Mononuclear cell (primary cell): Measurements from ENCODE around the gene BLVRB. TPM values are rescaled to one million over a fixed set of nuclear protein-coding genes. Genes with fewer than 3 reads are reported as not detected.
"Not testable (repeated sequence)": the region's sequence is repeated elsewhere in the genome, so short reads cannot be mapped to it uniquely, and the experiment has no call there.

Source experiments
- H3K27me3 ChIP-seq: 2 replicates; pipeline ENCODE4 v1.6.0; 2011; ENCODE audit warnings: low read length, control low read depth; ENCODE audit not compliant: insufficient read depth
- H3K4me1 ChIP-seq: 2 replicates; pipeline ENCODE4 v1.5.1; 2011; ENCODE audit warnings: mild to moderate bottlenecking, low read length, control low read depth; ENCODE audit not compliant: insufficient read depth
- H3K4me3 ChIP-seq: 2 replicates; pipeline ENCODE4 v1.5.1; 2011; ENCODE audit warnings: mild to moderate bottlenecking, low read length, moderate library complexity
- H3K9me3 ChIP-seq: 2 replicates; pipeline ENCODE4 v1.5.1; 2011; ENCODE audit warnings: low read depth, mild to moderate bottlenecking, control low read depth, low read length
- total RNA-seq: library from RNA; depleted of rRNA; stranded (reverse); fragments of >200 nt; gene quantifications from one replicate; pipeline ENCODE4 v1.2.3, GENCODE V29; 2012

BLVRB gene
- total RNA-seq, 1 donor: 39.8 TPM

DNA sequence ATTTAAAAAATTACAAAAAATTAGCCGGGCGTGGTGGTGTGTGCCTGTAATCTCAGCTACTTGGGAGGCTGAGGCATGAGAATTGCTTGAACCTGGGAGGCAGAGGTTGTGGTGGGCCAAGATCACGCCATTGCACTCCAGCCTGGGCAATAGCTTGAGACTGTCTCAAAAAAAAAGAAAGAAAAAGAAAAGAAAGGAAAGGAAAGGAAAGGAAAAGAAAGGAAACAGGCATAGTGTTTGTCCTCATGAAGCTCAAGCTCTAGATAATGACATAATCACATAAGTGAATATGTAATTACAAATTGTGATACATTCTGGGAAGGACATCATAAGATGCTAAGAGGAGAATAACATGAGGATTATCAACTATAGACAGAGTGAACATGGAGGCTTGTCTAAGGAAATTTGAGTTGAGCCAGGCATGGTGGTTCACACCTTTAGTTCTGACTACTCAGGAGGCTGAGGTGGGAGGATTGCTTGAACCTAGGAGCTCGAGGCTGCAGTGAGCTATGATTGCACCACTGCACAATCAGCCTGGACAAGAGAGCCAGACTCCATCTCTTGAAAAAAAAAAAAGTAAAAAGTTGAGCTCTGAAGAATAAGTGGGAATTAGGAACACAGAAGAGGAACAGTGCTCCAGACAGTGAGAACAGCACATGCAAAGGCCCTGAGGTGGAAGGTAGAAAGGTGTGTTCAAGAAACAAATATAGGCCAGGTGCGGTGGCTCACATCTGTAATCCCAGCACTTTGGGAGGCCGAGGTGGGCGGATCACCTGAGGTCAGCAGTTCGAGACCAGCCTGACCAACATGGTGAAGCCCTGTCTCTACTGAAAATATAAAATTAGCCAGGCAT lies 35.4 kb upstream of the BLVRB start:
- not testable (repeated sequence) for H3K4me3 ChIP-seq, H3K4me1 ChIP-seq, H3K27me3 ChIP-seq, H3K9me3 ChIP-seq

DNA sequence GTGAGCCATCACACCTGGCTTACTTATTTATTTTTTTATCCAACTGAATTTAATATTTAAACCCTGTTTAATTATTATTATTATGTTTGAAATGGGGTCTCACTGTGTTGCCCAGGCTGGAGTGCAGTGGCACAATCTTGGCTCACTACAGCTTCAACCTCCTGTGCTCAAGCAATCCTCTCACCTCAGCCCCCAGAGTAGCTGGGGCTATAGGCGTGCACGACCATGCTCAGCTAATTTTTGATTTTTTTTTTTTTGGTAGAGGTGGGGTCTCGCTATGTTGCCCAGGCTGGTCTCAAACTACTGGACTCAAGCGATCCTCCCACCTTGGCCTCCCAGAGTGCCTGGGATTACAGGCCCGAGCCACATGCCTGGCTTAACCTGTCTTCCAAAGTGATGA lies 33.8 kb upstream of the BLVRB start:
- H3K4me1 ChIP-seq: no peaks in the 10 kb centered on the region
- H3K9me3 ChIP-seq: no peaks in the 10 kb centered on the region

GRCh38 chr19:40497214-40497613 lies 31.7 kb upstream of the BLVRB start:
- Histone ChIP-seq H3K4me3 (no peak overlapping the region), H3K4me1 (no peaks in the 10 kb centered on the region), H3K9me3 (no peaks in the 10 kb centered on the region), H3K27me3 (no peaks in the 10 kb centered on the region)

More for the DNA sequence above, 33.8 kb upstream of the BLVRB start:
- Histone ChIP-seq H3K27me3 (no peaks in the 10 kb centered on the region), H3K4me3 (no peak overlapping the region)

GRCh38 chr19:40494191-40494838 lies 28.8 kb upstream of the BLVRB start:
- H3K27me3 ChIP-seq: no peaks in the 10 kb centered on the region
- H3K4me1 ChIP-seq: no peaks in the 10 kb centered on the region
- H3K4me3 ChIP-seq: no peak overlapping the region
- no peaks in the 10 kb centered on the region for H3K9me3 ChIP-seq

DNA sequence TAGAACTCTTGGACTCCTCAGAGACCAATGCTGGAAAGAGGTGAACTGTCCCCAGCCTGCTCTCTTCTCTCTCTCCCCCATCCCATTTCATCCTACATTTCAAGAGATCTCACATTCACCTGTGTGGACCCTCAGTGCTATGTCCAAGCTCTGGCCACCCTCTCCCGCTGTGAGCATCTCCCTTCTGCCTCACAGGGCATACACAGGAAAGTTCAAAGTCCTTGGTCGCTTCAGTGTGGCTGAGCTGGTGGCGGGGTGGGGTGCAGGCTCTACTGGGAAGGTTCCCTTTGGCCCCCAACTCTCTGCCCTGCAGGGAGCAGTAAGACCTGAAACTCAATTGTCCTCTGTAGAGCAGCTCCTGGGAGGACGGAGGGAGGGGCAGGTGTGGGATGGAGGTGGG lies 28.2 kb upstream of the BLVRB start:
- no peaks in the 10 kb centered on the region for H3K4me1 ChIP-seq
- no peak overlapping the region for H3K4me3 ChIP-seq
- no peaks in the 10 kb centered on the region for H3K9me3 ChIP-seq
- no peaks in the 10 kb centered on the region for H3K27me3 ChIP-seq

GRCh38 chr19:40492274-40492673 lies 26.7 kb upstream of the BLVRB start:
- peaks cover 3% of the 10 kb centered on the region for H3K27me3 ChIP-seq
- H3K9me3 ChIP-seq: no peaks in the 10 kb centered on the region
- H3K4me3 ChIP-seq: no peak overlapping the region
- peaks cover 6% of the 10 kb centered on the region for H3K4me1 ChIP-seq

GRCh38 chr19:40489882-40490230 lies 24.3 kb upstream of the BLVRB start:
- Histone ChIP-seq H3K4me3 (no peak overlapping the region), H3K27me3 (peaks cover 3% of the 10 kb centered on the region), H3K9me3 (no peaks in the 10 kb centered on the region), H3K4me1 (peaks cover 6% of the 10 kb centered on the region)

DNA sequence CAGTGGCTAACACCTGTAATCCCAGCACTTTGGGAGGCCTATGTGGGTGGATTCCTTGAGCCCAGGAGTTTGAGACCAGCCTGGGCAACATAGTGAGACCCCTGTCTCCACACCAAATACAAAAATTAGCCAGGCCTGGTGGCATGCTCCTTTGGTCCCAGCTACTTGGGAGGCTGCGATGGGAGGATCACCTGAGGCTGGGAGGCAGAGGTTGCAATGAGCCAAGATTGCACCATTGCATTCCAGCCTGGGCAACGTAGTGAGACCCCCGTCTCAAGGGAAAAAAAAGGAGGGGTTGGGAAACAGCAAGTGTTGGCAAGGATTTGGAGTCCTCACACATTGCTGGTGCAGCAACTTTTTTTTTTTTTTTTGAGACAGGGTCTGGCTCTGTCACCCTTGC lies 20.5 kb upstream of the BLVRB start:
- peaks cover 6% of the 10 kb centered on the region for H3K4me1 ChIP-seq
- H3K9me3 ChIP-seq: no peaks in the 10 kb centered on the region
- peaks cover 3% of the 10 kb centered on the region for H3K27me3 ChIP-seq
- no peak overlapping the region for H3K4me3 ChIP-seq

DNA sequence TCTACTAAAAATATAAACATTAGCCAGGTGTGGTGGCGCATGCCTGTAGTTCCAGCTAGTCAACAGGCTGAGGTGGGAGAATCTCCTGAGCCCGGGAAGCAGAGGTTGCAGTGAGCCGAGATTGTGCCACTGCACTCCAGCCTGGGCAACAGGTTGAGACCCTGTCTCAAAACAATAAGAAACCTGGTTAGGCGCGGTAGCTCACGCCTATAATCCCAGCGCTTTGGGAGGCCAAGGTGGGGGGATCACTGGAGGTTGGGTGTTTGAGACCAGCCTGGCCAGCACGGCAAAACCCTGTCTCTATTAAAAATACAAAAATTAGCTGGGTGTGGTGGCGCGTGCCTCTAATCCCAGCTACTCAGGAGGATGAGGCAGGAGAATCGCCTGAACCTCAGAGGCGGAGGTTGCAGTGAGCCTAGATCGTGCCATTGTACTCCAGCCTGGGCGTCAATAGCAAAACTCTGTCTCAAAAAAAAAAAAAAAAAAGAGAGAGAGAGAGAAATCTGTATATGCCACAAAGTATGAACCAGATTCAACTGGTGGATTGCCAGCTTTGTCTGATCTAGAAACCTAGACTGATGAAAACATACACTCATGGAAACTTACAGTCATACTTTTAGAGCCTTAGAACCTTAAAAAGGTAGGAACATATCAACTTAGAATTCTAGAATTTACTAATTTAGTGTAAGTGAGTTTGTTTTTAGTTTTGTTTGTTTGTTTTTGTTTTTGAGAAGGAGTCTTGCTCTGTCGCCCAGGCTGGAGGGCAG lies 10.5 kb upstream of the BLVRB start:
- H3K4me3 ChIP-seq, H3K27me3 ChIP-seq, H3K9me3 ChIP-seq, H3K4me1 ChIP-seq: not testable (repeated sequence)

- Histone ChIP-seq H3K9me3 (no peaks in the 10 kb centered on the region), H3K4me3 (no peak overlapping the region), H3K27me3 (no peaks in the 10 kb centered on the region), H3K4me1 (no peaks in the 10 kb centered on the region)
Observed at GRCh38 chr19:40474737-40475136, 9.2 kb upstream of the BLVRB start.

DNA sequence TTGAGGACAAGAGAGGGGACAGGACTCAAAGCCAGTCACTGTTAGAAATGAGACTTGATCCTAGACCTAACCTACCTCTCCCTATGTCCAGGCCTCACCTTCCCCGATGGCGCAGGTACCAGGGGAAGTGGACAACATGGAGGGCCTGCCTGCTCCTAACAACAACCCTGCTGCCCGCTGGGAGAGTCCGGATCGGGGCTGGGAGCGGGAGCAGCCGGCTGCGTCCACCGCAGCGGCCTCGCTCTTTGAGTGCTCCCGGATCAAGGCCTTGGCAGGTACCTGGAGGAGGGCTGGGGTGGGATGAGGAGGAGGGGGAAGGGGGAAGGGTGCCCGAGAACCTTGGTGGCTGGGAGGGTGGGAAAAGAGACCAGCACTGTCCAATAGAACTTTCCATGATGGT lies 7.0 kb upstream of the BLVRB start:
- Histone ChIP-seq H3K9me3 (no peaks in the 10 kb centered on the region), H3K4me3 (no peak overlapping the region), H3K27me3 (peaks cover 5% of the 10 kb centered on the region), H3K4me1 (peaks cover under 1% of the 10 kb centered on the region)

- peaks cover 12% of the 10 kb centered on the region for H3K4me1 ChIP-seq
- peaks cover 13% of the 10 kb centered on the region for H3K27me3 ChIP-seq
- H3K4me3 ChIP-seq: no peak overlapping the region
- H3K9me3 ChIP-seq: no peaks in the 10 kb centered on the region
Observed at GRCh38 chr19:40471111-40471510, 5.6 kb upstream of the BLVRB start.

- Histone ChIP-seq H3K27me3 (peaks cover 13% of the 10 kb centered on the region), H3K9me3 (no peaks in the 10 kb centered on the region), H3K4me3 (no peak overlapping the region), H3K4me1 (peaks cover 31% of the 10 kb centered on the region)
Observed at GRCh38 chr19:40469011-40469410, 3.5 kb upstream of the BLVRB start.

DNA sequence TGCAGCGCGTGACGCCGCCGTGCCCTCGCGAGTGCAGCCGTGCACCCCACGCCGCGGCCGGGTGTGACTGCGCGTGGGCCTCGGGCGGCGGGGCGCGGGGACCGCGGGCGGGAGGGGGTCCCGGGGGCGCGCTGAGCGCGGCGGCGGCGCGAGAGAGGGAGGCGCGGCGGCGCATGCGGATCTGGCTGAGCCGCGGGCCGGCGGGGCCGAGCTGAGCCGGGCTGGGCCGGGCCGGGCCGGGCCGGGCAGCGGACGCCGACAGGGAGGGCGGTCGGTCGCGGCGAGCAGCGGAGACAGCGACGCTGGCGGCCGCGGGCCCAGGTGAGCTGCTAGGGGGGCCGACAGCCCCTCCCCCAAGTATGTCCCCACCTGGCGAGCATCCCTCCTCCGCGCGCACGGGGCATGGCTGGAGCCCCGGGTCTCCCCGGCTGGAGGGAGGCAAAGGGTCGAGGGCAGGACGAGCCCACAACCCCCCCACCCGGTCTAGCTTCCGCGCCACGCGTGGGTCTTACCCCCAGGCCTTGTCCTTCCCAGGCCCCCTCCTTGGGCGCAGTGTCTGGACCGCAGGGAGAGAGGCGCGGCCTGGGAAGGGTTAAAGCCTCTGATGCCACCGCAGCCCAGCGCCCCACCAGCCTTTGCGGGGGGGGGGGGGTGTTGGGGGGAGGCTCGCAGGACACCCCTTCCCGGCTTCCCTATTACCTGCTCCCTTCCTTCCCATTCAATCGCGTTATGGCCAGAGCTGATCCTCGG lies 1.6 kb upstream of the BLVRB start, which contains the start of gene SPTBN4:
TSS of gene SPTBN4 (plus strand) at position 17 of the 750 bp plus-strand sequence. CDS start 5,621 bp downstream, outside the sequence.
- no peaks in the 10 kb centered on the region for H3K9me3 ChIP-seq
- H3K4me1 ChIP-seq: peaks cover 47% of the 10 kb centered on the region
- peaks cover 13% of the 10 kb centered on the region for H3K27me3 ChIP-seq
- peak within 1 kb of the TSS; percentile 10 for H3K4me3 ChIP-seq
